Thyroid gland (tissue), 4 donors: Measurements from ENCODE around the gene GET4.

Experiments used
- POLR2A ChIP-seq, 2 donors: fragments of 450-650 bp; IDR thresholded peaks; one replicate each; pipeline ENCODE4 v1.6.1; 2017; ENCODE audit warnings: antibody characterized with exemption in 2 of 2, mild to moderate bottlenecking in 2 of 2, moderate library complexity in 1 of 2
- TF ChIP-seq, protein P1 (sequence below), 6 experiments: fragments of 200-600 bp in 3 of 6; fragments of 450-650 bp in 3 of 6; sonication (generic) in 3 of 6; IDR thresholded peaks; one replicate each; pipeline ENCODE4 v1.5.1; 2016 to 2019; ENCODE audit warnings: antibody characterized with exemption in 6 of 6, mild to moderate bottlenecking in 2 of 6, inconsistent platforms in 1 of 6, moderate library complexity in 1 of 6

DNA sequence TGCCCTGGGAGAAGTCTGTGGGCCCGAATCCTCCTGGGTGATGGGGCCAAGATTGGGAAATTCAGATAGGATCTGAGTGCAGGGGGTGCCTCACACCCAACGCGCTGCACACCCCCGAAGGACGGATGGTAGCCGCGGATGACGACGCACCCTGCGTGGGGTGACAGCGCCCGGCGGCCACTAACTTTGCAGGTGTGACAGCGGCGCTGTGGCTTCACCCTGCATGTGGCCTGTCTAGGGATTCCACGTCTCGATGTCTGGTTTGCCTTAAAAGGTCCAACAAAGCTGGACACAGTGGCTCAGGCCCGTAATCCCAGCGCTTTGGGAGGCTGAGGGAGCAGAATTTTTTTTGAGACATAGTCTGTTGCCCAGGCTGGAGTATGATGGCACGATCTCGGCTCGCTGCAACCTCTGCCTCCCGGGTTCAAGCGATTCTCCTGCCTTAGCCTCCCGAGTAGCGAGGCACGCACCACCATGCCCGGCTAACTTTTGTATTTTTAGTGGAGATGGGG lies 59.6 kb downstream of the GET4 start:
- TF ChIP-seq, protein P1, sequence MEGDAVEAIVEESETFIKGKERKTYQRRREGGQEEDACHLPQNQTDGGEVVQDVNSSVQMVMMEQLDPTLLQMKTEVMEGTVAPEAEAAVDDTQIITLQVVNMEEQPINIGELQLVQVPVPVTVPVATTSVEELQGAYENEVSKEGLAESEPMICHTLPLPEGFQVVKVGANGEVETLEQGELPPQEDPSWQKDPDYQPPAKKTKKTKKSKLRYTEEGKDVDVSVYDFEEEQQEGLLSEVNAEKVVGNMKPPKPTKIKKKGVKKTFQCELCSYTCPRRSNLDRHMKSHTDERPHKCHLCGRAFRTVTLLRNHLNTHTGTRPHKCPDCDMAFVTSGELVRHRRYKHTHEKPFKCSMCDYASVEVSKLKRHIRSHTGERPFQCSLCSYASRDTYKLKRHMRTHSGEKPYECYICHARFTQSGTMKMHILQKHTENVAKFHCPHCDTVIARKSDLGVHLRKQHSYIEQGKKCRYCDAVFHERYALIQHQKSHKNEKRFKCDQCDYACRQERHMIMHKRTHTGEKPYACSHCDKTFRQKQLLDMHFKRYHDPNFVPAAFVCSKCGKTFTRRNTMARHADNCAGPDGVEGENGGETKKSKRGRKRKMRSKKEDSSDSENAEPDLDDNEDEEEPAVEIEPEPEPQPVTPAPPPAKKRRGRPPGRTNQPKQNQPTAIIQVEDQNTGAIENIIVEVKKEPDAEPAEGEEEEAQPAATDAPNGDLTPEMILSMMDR (IDR thresholded peaks at IDR 0.05) = no peak
- TF ChIP-seq POLR2A (IDR thresholded peaks at IDR 0.05) = no peak
